WTC11 (cell line): Measurements from ENCODE around the gene CPLX3. TPM values are rescaled to one million over a fixed set of nuclear protein-coding genes. Genes with fewer than 3 reads are reported as not detected.
A peak's percentile ranks its signal among the peaks of the same experiment; 100 is the strongest.

Experiments
- ATAC-seq: fragments of 200-7000 bp; cut with Tn5 transposase; 2 replicates; pipeline ENCODE4 v1.10.0; 2021; ENCODE audit warnings: mild to moderate bottlenecking, moderate library complexity
- CTCF ChIA-PET: fragments of 300-600 bp; sonication (Branson Sonifier 250); formaldehyde crosslinking; loops from one replicate; lab custom pipeline; 2021; ENCODE audit warnings: antibody characterized with exemption; lab: Charles Lee
- POLR2A ChIA-PET: fragments of 350-600 bp; sonication (Branson Sonifier 250); formaldehyde crosslinking; loops from one replicate; lab custom pipeline; 2021; ENCODE audit warnings: antibody characterized with exemption; lab: Charles Lee
- DNase-seq: peaks from one replicate; pipeline ENCODE4 v3.0.0; 2021; ENCODE audit warnings: low spot score
- H3K27ac Mint-ChIP-seq: 2 replicates; pipeline ENCODE4 v1.8.0; 2021; ENCODE audit warnings: mixed read lengths
- H3K27me3 Mint-ChIP-seq: 2 replicates; pipeline ENCODE4 v1.8.0; 2021; ENCODE audit warnings: low read depth, mild to moderate bottlenecking, moderate library complexity, mixed read lengths
- H3K36me3 Mint-ChIP-seq: 2 replicates; pipeline ENCODE4 v1.8.0; 2021; ENCODE audit warnings: mixed read lengths
- H3K4me1 Mint-ChIP-seq: 2 replicates; pipeline ENCODE4 v1.8.0; 2022; ENCODE audit warnings: mixed read lengths
- H3K4me3 Mint-ChIP-seq: 2 replicates; pipeline ENCODE4 v1.8.0; 2021; ENCODE audit warnings: mild to moderate bottlenecking, moderate library complexity, mixed read lengths
- H3K9me3 Mint-ChIP-seq: 2 replicates; pipeline ENCODE4 v1.8.0; 2021; ENCODE audit warnings: mixed read lengths
- GABPB1 ChIP-seq: sonication (generic); formaldehyde crosslinking; IDR thresholded peaks from 2 replicates; pipeline ENCODE4 v1.8.1; 2023; ENCODE audit warnings: mild to moderate bottlenecking, missing genetic modification reagents
- GTF2I ChIP-seq: fragments of 250-450 bp; sonication (Bioruptor Pico); conservative IDR thresholded peaks from 2 replicates; pipeline ENCODE4 v1.4.0; 2021; ENCODE audit warnings: mild to moderate bottlenecking
- NFATC4 ChIP-seq: fragments of 250-450 bp; sonication (Bioruptor Pico); IDR thresholded peaks from 2 replicates; pipeline ENCODE4 v1.9.0; 2021; ENCODE audit warnings: mild to moderate bottlenecking
- NR2C2 ChIP-seq: sonication (generic); formaldehyde crosslinking; IDR thresholded peaks from 2 replicates; pipeline ENCODE4 v1.8.0; 2022; ENCODE audit warnings: mild to moderate bottlenecking, missing genetic modification reagents
- OVOL2 ChIP-seq: fragments of 250-450 bp; sonication (Bioruptor Pico); IDR thresholded peaks from 2 replicates; pipeline ENCODE4 v1.9.0; 2021; ENCODE audit warnings: mild to moderate bottlenecking, borderline replicate concordance
- PRRX2 ChIP-seq: fragments of 250-450 bp; sonication (Bioruptor Pico); IDR thresholded peaks from 2 replicates; pipeline ENCODE4 v1.8.0; 2021; ENCODE audit warnings: mild to moderate bottlenecking
- SMAD3 ChIP-seq: sonication (generic); formaldehyde crosslinking; IDR thresholded peaks from 2 replicates; pipeline ENCODE4 v1.8.0; 2022; ENCODE audit warnings: missing genetic modification reagents, mild to moderate bottlenecking, borderline replicate concordance
- SP1 ChIP-seq: sonication (generic); formaldehyde crosslinking; conservative IDR thresholded peaks from 2 replicates; pipeline ENCODE4 v1.8.1; 2022; ENCODE audit warnings: missing genetic modification reagents
- ZNF317 ChIP-seq: sonication (generic); formaldehyde crosslinking; IDR thresholded peaks from 2 replicates; pipeline ENCODE4 v1.8.1; 2023; ENCODE audit warnings: low read depth, mild to moderate bottlenecking, moderate library complexity, missing genetic modification reagents, borderline replicate concordance
- ZNF423 ChIP-seq: fragments of 250-450 bp; sonication (Bioruptor Pico); IDR thresholded peaks from 2 replicates; pipeline ENCODE4 v2.1.2; 2022; ENCODE audit warnings: mild to moderate bottlenecking, moderate library complexity
- total RNA-seq: library from RNA; stranded (reverse); gene quantifications from 3 replicates; pipeline ENCODE4 v1.2.3, GENCODE V29; 2021
- TF ChIP-seq, protein P1 (sequence below): sonication (generic); formaldehyde crosslinking; IDR thresholded peaks from 2 replicates; pipeline ENCODE4 v1.8.1; 2023; ENCODE audit warnings: mild to moderate bottlenecking, missing genetic modification reagents, moderate library complexity
- TF ChIP-seq, protein P2 (sequence below): fragments of 250-450 bp; sonication (Bioruptor Pico); IDR thresholded peaks from 2 replicates; pipeline ENCODE4 v1.9.0; 2021; ENCODE audit warnings: mild to moderate bottlenecking
- TF ChIP-seq, protein P3 (sequence below): fragments of 250-450 bp; sonication (Bioruptor Pico); IDR thresholded peaks from 2 replicates; pipeline ENCODE4 v1.9.0; 2021; ENCODE audit warnings: moderate library complexity, mild to moderate bottlenecking, inconsistent platforms, borderline replicate concordance
- TF ChIP-seq, protein P4 (sequence below): sonication (generic); formaldehyde crosslinking; IDR thresholded peaks from 2 replicates; pipeline ENCODE4 v1.8.1; 2022; ENCODE audit warnings: mild to moderate bottlenecking, moderate library complexity, missing genetic modification reagents
- TF ChIP-seq, protein P5 (sequence below): sonication (generic); formaldehyde crosslinking; IDR thresholded peaks from 2 replicates; pipeline ENCODE4 v1.8.1; 2022; ENCODE audit warnings: low read depth, missing genetic modification reagents, borderline replicate concordance
- TF ChIP-seq, protein P6 (sequence below): sonication (generic); formaldehyde crosslinking; IDR thresholded peaks from 2 replicates; pipeline ENCODE4 v1.8.0; 2022; ENCODE audit warnings: mild to moderate bottlenecking, missing genetic modification reagents
- TF ChIP-seq, protein P7 (sequence below): fragments of 250-450 bp; sonication (Bioruptor Pico); IDR thresholded peaks from 2 replicates; pipeline ENCODE4 v2.1.2; 2022; ENCODE audit warnings: mild to moderate bottlenecking, moderate library complexity
- TF ChIP-seq, protein P8 (sequence below): sonication (generic); formaldehyde crosslinking; IDR thresholded peaks from 2 replicates; pipeline ENCODE4 v1.8.1; 2022; ENCODE audit warnings: mild to moderate bottlenecking, missing genetic modification reagents, moderate library complexity, borderline replicate concordance

The CPLX3 gene
- total RNA-seq, 1 experiment from 2014 or later: 0.09 TPM

DNA sequence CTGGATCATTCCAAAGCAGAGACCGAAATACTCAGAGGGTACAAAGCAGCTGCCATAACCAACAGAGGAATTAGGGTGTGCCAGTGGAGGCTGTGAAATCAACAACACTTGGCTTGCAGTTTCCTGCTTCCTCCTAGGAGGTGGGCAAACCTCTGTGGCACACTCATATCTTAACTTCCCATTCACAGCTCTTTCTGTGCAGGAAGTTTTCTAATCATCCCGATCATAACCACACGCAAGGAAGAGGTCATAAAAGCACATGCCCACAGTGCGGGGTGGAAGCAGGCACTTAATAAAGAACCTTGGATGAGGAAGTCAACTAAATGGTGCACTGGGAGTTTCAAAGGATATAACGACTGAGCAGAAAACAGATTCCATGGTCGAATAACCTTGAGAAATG, 41.6 kb downstream of the CPLX3 start:
- TF ChIP-seq NFATC4: no peak
- no peak for TF ChIP-seq ZNF317 (CRISPR knock-in tag)
- TF ChIP-seq, protein P1, sequence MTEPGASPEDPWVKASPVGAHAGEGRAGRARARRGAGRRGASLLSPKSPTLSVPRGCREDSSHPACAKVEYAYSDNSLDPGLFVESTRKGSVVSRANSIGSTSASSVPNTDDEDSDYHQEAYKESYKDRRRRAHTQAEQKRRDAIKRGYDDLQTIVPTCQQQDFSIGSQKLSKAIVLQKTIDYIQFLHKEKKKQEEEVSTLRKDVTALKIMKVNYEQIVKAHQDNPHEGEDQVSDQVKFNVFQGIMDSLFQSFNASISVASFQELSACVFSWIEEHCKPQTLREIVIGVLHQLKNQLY (CRISPR knock-in tag): no peak
- TF ChIP-seq, protein P2, sequence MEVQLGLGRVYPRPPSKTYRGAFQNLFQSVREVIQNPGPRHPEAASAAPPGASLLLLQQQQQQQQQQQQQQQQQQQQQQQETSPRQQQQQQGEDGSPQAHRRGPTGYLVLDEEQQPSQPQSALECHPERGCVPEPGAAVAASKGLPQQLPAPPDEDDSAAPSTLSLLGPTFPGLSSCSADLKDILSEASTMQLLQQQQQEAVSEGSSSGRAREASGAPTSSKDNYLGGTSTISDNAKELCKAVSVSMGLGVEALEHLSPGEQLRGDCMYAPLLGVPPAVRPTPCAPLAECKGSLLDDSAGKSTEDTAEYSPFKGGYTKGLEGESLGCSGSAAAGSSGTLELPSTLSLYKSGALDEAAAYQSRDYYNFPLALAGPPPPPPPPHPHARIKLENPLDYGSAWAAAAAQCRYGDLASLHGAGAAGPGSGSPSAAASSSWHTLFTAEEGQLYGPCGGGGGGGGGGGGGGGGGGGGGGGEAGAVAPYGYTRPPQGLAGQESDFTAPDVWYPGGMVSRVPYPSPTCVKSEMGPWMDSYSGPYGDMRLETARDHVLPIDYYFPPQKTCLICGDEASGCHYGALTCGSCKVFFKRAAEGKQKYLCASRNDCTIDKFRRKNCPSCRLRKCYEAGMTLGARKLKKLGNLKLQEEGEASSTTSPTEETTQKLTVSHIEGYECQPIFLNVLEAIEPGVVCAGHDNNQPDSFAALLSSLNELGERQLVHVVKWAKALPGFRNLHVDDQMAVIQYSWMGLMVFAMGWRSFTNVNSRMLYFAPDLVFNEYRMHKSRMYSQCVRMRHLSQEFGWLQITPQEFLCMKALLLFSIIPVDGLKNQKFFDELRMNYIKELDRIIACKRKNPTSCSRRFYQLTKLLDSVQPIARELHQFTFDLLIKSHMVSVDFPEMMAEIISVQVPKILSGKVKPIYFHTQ: no peak
- TF ChIP-seq, protein P3, sequence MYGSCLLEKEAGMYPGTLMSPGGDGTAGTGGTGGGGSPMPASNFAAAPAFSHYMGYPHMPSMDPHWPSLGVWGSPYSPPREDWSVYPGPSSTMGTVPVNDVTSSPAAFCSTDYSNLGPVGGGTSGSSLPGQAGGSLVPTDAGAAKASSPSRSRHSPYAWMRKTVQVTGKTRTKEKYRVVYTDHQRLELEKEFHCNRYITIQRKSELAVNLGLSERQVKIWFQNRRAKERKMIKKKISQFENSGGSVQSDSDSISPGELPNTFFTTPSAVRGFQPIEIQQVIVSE: no peak
- TF ChIP-seq GTF2I (CRISPR knock-in tag): no peak
- TF ChIP-seq, protein P4, sequence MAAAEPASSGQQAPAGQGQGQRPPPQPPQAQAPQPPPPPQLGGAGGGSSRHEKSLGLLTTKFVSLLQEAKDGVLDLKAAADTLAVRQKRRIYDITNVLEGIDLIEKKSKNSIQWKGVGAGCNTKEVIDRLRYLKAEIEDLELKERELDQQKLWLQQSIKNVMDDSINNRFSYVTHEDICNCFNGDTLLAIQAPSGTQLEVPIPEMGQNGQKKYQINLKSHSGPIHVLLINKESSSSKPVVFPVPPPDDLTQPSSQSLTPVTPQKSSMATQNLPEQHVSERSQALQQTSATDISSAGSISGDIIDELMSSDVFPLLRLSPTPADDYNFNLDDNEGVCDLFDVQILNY (CRISPR knock-in tag): no peak
- TF ChIP-seq, protein P5, sequence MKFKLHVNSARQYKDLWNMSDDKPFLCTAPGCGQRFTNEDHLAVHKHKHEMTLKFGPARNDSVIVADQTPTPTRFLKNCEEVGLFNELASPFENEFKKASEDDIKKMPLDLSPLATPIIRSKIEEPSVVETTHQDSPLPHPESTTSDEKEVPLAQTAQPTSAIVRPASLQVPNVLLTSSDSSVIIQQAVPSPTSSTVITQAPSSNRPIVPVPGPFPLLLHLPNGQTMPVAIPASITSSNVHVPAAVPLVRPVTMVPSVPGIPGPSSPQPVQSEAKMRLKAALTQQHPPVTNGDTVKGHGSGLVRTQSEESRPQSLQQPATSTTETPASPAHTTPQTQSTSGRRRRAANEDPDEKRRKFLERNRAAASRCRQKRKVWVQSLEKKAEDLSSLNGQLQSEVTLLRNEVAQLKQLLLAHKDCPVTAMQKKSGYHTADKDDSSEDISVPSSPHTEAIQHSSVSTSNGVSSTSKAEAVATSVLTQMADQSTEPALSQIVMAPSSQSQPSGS (CRISPR knock-in tag): no peak
- no peak for TF ChIP-seq SP1
- TF ChIP-seq, protein P6, sequence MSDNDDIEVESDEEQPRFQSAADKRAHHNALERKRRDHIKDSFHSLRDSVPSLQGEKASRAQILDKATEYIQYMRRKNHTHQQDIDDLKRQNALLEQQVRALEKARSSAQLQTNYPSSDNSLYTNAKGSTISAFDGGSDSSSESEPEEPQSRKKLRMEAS (CRISPR knock-in tag): no peak
- no peak for TF ChIP-seq ZNF423 (CRISPR knock-in tag)
- no peak for TF ChIP-seq GABPB1 (CRISPR knock-in tag)
- no peak for TF ChIP-seq PRRX2 (CRISPR knock-in tag)
- TF ChIP-seq, protein P7, sequence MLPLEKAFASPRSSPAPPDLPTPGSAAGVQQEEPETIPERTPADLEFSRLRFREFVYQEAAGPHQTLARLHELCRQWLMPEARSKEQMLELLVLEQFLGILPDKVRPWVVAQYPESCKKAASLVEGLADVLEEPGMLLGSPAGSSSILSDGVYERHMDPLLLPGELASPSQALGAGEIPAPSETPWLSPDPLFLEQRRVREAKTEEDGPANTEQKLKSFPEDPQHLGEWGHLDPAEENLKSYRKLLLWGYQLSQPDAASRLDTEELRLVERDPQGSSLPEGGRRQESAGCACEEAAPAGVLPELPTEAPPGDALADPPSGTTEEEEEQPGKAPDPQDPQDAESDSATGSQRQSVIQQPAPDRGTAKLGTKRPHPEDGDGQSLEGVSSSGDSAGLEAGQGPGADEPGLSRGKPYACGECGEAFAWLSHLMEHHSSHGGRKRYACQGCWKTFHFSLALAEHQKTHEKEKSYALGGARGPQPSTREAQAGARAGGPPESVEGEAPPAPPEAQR: no peak
- TF ChIP-seq, protein P8, sequence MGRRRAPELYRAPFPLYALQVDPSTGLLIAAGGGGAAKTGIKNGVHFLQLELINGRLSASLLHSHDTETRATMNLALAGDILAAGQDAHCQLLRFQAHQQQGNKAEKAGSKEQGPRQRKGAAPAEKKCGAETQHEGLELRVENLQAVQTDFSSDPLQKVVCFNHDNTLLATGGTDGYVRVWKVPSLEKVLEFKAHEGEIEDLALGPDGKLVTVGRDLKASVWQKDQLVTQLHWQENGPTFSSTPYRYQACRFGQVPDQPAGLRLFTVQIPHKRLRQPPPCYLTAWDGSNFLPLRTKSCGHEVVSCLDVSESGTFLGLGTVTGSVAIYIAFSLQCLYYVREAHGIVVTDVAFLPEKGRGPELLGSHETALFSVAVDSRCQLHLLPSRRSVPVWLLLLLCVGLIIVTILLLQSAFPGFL: no peak
- no peak for TF ChIP-seq OVOL2 (CRISPR knock-in tag)
- TF ChIP-seq SMAD3: no peak
- Mint-ChIP-seq H3K36me3 (peaks cover 18% of the 10 kb centered on the region), H3K27ac (peak overlapping the region; percentile 19; the same call in 1 of the 2 replicates), H3K27me3 (no peaks in the 10 kb centered on the region), H3K4me1 (peaks cover 34% of the 10 kb centered on the region), H3K9me3 (peaks cover 6% of the 10 kb centered on the region), H3K4me3 (no peak overlapping the region)
- ChIA-PET POLR2A (interaction anchor here (0.5 kb wide), 1 partner anchor 17 kb away, joined by 3 read pairs; no protein-coding TSS in a partner anchor), CTCF (no interaction called here)
- DNase-seq: no peak
- ATAC-seq: no peak

DNA sequence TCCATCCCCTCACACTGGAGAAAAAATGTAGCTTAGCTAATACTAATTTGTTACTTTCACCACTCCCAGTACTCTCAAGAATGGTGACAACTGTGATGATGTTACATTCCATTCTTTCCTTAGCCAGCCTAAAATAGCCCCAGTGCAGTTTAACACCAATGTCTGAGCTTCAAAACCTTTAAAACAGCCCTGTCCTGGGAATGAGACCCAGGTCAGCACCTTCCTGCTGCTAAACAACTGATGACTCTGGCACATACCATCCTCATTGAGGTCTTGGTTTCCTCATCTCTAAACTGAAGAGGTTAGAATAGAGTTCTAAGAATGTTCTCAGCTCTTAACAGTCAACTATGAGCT, 42.9 kb downstream of the CPLX3 start:
- no peak for ATAC-seq
- DNase-seq: no peak
- peaks cover 18% of the 10 kb centered on the region for H3K36me3 Mint-ChIP-seq
- CTCF ChIA-PET: interaction anchor here (0.7 to 2.2 kb wide), 3 partner anchors 27 to 100 kb away, joined by 3 to 11 read pairs (median 9); partner anchors contain the start of gene ULK3
- H3K4me1 Mint-ChIP-seq: peaks cover 34% of the 10 kb centered on the region
- TF ChIP-seq NR2C2 (CRISPR knock-in tag): no peak
- H3K4me3 Mint-ChIP-seq: no peak overlapping the region
- peaks cover 6% of the 10 kb centered on the region for H3K9me3 Mint-ChIP-seq
- H3K27me3 Mint-ChIP-seq: no peaks in the 10 kb centered on the region
- no peak overlapping the region for H3K27ac Mint-ChIP-seq
- POLR2A ChIA-PET: no interaction called here
